ENCODE results near the gene CHTOP. TPM values are rescaled to one million over a fixed set of nuclear protein-coding genes. Genes with fewer than 3 reads are reported as not detected.

CHTOP gene
- total and polyA plus RNA-seq, 2 experiments from 2014 or later, result 73.4 to 97.8 TPM

DNA sequence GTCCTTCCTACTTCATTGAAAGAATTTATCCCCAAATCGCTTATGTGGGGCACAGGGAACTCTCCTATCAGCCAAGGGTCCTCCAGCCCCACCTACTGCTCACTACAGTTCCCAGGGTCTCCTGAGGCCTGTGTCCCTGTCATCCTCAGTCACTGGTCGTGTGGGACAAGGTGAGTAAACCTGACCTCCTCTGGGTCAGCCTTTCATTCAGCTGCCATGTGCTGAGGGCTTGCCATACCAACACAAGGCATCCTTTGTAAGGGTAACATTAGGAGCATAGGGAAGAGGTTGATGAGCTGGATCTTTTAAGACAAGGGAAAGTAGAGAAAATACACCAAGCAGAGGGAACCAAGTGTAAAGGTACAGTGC lies 13.5 kb downstream of the CHTOP start:
- peak; percentile 67 for ATAC-seq
- H3K9me2 ChIP-seq (ENCODE audit: insufficient read depth), result no peaks in the 10 kb centered on the region
- no peak overlapping the region for H3K4me3 Mint-ChIP-seq

More for the DNA sequence above, 13.5 kb downstream of the CHTOP start:
- H3K27ac ChIP-seq (ENCODE audit: low read depth), result peak overlapping the region; percentile 89
- H3K4me2 ChIP-seq, result no peak overlapping the region
- peak; percentile 59 for DNase-seq (ENCODE audit: low spot score)
- H3F3A ChIP-seq (replicated peaks; ENCODE audit: low read depth), result peaks cover 41% of the 10 kb centered on the region
- no peak for TF ChIP-seq REST (IDR thresholded peaks at IDR 0.05; ENCODE audit: unreplicated experiment)
- TF ChIP-seq STAT1 (IDR thresholded peaks at IDR 0.05; ENCODE audit: unreplicated experiment), result no peak
- TF ChIP-seq CTCF (conservative IDR thresholded peaks at IDR 0.05; ENCODE audit: low read depth in 2 of 2), result peak; percentile 9 to 40; a peak in 1 of 4 replicates
- peak; percentile 64 for TF ChIP-seq POLR2AphosphoS5 (IDR thresholded peaks at IDR 0.05; ENCODE audit: low read depth)
- TF ChIP-seq JUNB (IDR thresholded peaks at IDR 0.05; ENCODE audit: unreplicated experiment), result no peak
- no peak for TF ChIP-seq ETS1 (IDR thresholded peaks at IDR 0.05)
- no peak for TF ChIP-seq EZH2 (IDR thresholded peaks at IDR 0.05; ENCODE audit: low read depth, unreplicated experiment)
- H2AFZ ChIP-seq, result no peak overlapping the region
- Mint-ChIP-seq H3K27ac (peak overlapping the region; percentile 15; the same call in 1 of the 2 replicates), H3K27me3 (ENCODE audit: insufficient read depth, low read depth, poor library complexity) (peaks cover 12% of the 10 kb centered on the region), H3K9me3 (no peaks in the 10 kb centered on the region), H3K4me1 (peaks cover 6% of the 10 kb centered on the region), H3K36me3 (ENCODE audit: low read depth) (peaks cover 44% of the 10 kb centered on the region)
- peaks cover 32% of the 10 kb centered on the region for H3K36me3 ChIP-seq (ENCODE audit: insufficient read depth)
- no peaks in the 10 kb centered on the region for H3K4me1 ChIP-seq (ENCODE audit: insufficient read depth)
- no peak overlapping the region for H3K4me3 ChIP-seq
- H3K27me3 ChIP-seq (ENCODE audit: insufficient read depth), result no peaks in the 10 kb centered on the region
- peaks cover 26% of the 10 kb centered on the region for H4K20me1 ChIP-seq (replicated peaks; ENCODE audit: insufficient read depth)
- H3K79me2 ChIP-seq (replicated peaks; ENCODE audit: insufficient read depth), result peaks cover 3% of the 10 kb centered on the region; the same call in 1 of the 2 replicates
